Measurements from ENCODE around the gene FSIP1.
A peak's percentile ranks its signal among the peaks of the same experiment; 100 is the strongest.

FSIP1 gene

GRCh38 chr15:39624806-39625205 is 157.8 kb downstream of the FSIP1 start:
- CTCF ChIA-PET, result interaction anchor here (0.9 to 14.6 kb wide), 6 partner anchors 9 to 132 kb away, joined by 3 to 94 read pairs (median 4); no protein-coding TSS in a partner anchor
- TF ChIP-seq CTCF (IDR thresholded peaks at IDR 0.05; ENCODE audit: insufficient read depth, low read length, missing control alignments), result no peak
- H3K4me3 ChIP-seq (ENCODE audit: low read depth, low read length), result no peak overlapping the region
- POLR2A ChIA-PET, result interaction anchor here (0.5 kb wide), 1 partner anchor 157 kb away, joined by 3 read pairs; no protein-coding TSS in a partner anchor
- DNase-seq (ENCODE audit: low read depth, low spot score), result peak; percentile 65

GRCh38 chr15:39623529-39623931 is 159.1 kb downstream of the FSIP1 start:
- POLR2A ChIA-PET, result no interaction called here
- CTCF ChIA-PET, result interaction anchor here (1.3 to 14.6 kb wide), 4 partner anchors 8 to 133 kb away, joined by 3 to 94 read pairs (median 5); no protein-coding TSS in a partner anchor
- no peak for TF ChIP-seq CTCF (IDR thresholded peaks at IDR 0.05; ENCODE audit: insufficient read depth, low read length, missing control alignments)
- H3K4me3 ChIP-seq (ENCODE audit: low read depth, low read length), result no peak overlapping the region
- no peak for DNase-seq (ENCODE audit: low read depth, low spot score)

GRCh38 chr15:39622660-39623516 is 159.8 kb downstream of the FSIP1 start:
- DNase-seq (ENCODE audit: low read depth, low spot score), result no peak
- TF ChIP-seq CTCF (IDR thresholded peaks at IDR 0.05; ENCODE audit: insufficient read depth, low read length, missing control alignments), result no peak
- no peak overlapping the region for H3K4me3 ChIP-seq (ENCODE audit: low read depth, low read length)
- POLR2A ChIA-PET, result no interaction called here
- CTCF ChIA-PET, result interaction anchor here (0.6 to 14.6 kb wide), 6 partner anchors 7 to 150 kb away, joined by 3 to 94 read pairs (median 5); no protein-coding TSS in a partner anchor

GRCh38 chr15:39621976-39622375 is 160.7 kb downstream of the FSIP1 start:
- no peak for TF ChIP-seq CTCF (IDR thresholded peaks at IDR 0.05; ENCODE audit: insufficient read depth, low read length, missing control alignments)
- ChIA-PET CTCF (interaction anchor here (0.6 to 14.6 kb wide), 3 partner anchors 10 to 151 kb away, joined by 3 to 94 read pairs (median 10); no protein-coding TSS in a partner anchor), POLR2A (no interaction called here)
- no peak for DNase-seq (ENCODE audit: low read depth, low spot score)
- no peak overlapping the region for H3K4me3 ChIP-seq (ENCODE audit: low read depth, low read length)

- POLR2A ChIA-PET, result interaction anchor here (0.6 kb wide), 1 partner anchor 36 kb away, joined by 3 read pairs; no protein-coding TSS in a partner anchor
- no peak overlapping the region for H3K4me3 ChIP-seq (ENCODE audit: low read depth, low read length)
- DNase-seq (ENCODE audit: low read depth, low spot score), result no peak
- CTCF ChIA-PET, result interaction anchor here (2.3 to 14.6 kb wide), 2 partner anchors 10 to 135 kb away, joined by 10 to 94 read pairs; no protein-coding TSS in a partner anchor
- no peak for TF ChIP-seq CTCF (IDR thresholded peaks at IDR 0.05; ENCODE audit: insufficient read depth, low read length, missing control alignments)
These were observed 161.4 kb downstream of the FSIP1 start for GRCh38 chr15:39621210-39621609.
